Umbilical cord (tissue), 2 donors: ENCODE results near the gene UNC119B. TPM values are rescaled to one million over a fixed set of nuclear protein-coding genes. Genes with fewer than 3 reads are reported as not detected.
"Not testable (repeated sequence)": the region's sequence is repeated elsewhere in the genome, so short reads cannot be mapped to it uniquely, and the experiment has no call there.

ENCODE experiments used
- DNase-seq: peaks from one replicate; pipeline ENCODE4 v3.0.0-alpha.2; 2015; ENCODE audit warnings: low spot score
- total RNA-seq: library from RNA; depleted of rRNA; stranded (reverse); fragments of >200 nt; gene quantifications from one replicate; pipeline ENCODE4 v1.2.3, GENCODE V29; 2014; ENCODE audit warnings: low replicate concordance; ENCODE audit not compliant: insufficient read depth

The UNC119B gene
- total RNA-seq: 16.4 TPM

DNA sequence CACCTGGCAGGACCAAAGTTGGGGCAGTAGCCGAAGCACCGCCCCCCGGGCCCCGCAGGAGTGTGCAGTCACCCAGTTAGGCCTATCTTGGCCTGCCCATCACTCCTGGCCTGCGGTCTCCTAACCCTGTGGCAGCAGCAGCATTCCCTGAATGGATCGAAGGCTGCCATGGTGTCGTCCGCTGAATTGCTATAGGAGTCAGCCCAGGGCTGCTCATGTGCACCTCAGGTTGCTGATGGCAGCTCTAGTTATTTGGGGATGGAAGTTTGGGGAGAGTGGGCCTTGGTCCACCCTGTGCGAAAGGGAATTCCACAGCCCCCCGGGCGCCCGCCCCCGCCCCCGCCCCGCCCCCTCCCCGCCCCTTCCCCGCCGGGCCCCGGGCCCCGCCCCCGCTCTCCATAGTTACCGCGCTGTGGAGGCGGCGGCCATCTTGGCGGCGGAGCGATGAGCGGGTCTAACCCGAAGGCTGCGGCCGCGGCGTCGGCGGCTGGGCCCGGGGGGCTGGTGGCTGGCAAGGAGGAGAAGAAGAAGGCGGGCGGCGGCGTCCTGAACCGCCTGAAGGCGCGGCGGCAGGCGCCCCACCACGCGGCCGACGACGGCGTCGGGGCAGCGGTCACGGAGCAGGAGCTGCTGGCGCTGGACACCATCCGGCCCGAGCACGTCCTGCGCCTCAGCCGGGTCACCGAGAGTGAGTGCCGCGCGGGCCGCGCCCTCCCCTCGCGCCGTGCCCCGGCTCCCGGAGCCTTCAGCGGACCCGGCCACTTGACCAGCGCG lies at the start of gene UNC119B:
Gene UNC119B, plus strand, starts transcription at position 428 of the 774 bp plus-strand sequence. Its CDS starts 17 bp downstream, at position 445.
- peak; percentile 73 for DNase-seq

DNA sequence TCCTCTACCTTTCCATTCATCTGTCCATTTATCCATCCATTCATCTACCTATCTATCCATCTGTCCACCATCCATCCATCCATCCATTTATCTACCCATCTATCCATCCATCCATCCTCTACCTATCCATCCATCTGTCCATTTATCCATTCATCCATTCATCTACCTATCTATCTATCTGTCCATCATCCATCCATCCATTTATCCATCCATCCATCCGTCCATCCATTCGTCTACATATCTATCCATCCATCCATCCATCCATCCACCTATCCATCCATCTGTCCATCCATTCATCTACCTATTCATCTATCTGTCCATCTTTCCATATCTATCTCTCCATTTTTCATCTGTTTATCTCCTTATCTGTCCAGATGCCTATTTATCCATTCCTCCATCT lies 48.8 kb upstream of the UNC119B start:
- DNase-seq: no peak

- no peak for DNase-seq
These were observed 47.4 kb upstream of the UNC119B start for GRCh38 chr12:120662879-120663278.

GRCh38 chr12:120663741-120664140 lies 46.5 kb upstream of the UNC119B start:
- DNase-seq: no peak

DNA sequence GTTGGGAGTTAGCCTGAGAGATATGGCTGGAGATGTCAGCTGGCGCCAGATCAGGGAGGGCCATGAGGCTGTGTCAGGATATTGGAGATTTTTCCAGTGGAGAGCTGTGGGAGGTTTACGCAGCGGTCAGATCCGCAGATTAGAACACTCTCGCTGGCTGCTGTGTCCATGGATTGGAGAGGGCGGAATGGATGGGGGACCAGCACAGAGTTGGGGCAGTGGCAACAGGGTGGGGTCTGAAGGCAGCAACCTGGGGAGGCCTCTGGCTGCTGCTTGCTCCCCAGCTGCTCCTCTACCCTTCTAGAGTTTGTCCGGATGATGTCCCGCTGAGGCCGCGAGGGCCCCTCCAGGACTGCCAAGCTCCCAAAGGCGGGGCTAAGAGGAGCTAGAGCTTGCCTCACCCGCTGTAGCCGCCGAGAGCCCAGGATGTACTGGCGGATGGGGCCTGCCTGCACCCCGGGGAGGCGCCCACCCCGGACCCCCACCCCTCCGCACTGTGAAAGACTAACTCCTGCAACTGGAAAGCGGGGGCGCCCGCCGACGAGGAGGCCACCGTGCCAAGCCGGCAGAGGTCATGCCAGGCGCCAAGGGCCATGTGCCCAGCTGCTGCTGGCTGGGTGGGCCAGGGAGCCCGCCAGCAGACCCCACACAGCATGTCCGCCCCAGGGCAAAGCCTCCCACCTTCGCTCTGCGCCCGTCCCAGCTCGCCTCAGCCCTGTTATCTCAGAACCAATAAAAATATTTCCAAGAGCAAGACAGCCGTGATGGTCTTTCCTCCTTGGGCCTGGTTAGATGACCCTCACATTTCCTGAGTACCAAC lies 43.5 kb upstream of the UNC119B start:
- peak; percentile 32 for DNase-seq

DNA sequence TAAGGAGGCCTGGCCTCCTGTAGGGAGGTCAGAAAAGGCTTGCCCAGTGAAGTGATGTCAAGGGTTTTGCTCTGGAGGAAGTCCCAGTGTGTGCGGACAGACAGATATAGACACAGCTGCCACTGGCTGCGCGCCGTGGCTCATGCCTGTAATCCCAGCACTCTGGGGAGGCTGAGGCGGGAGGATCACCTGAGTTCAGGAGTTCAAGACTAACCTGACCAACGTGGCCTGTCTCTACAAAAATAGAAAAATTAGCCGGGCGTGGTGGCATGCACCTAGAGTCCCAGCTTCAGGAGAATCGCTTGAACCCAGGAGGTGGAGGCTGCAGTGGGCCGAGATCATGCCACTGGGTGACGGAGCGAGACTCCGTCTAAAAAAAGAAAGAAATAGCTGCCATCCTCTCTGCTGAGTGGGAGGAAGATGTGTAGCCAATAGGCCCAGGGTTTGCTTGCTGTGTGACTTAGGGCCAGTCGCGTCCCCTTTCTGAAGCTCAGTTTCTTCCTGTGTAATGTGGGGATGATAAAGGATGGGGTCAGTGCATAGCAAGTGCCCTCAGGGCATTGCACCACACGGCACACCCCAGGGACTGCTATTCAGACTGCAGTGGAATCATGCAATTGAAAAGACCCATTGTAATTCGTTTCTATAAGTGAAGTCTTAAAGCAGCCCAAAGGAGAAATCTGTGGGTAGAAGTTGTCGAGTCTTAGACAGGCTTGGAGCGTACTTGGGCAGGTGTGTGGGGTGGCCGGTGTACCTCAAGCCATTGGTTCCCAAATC lies 42.0 kb upstream of the UNC119B start:
- no peak for DNase-seq

DNA sequence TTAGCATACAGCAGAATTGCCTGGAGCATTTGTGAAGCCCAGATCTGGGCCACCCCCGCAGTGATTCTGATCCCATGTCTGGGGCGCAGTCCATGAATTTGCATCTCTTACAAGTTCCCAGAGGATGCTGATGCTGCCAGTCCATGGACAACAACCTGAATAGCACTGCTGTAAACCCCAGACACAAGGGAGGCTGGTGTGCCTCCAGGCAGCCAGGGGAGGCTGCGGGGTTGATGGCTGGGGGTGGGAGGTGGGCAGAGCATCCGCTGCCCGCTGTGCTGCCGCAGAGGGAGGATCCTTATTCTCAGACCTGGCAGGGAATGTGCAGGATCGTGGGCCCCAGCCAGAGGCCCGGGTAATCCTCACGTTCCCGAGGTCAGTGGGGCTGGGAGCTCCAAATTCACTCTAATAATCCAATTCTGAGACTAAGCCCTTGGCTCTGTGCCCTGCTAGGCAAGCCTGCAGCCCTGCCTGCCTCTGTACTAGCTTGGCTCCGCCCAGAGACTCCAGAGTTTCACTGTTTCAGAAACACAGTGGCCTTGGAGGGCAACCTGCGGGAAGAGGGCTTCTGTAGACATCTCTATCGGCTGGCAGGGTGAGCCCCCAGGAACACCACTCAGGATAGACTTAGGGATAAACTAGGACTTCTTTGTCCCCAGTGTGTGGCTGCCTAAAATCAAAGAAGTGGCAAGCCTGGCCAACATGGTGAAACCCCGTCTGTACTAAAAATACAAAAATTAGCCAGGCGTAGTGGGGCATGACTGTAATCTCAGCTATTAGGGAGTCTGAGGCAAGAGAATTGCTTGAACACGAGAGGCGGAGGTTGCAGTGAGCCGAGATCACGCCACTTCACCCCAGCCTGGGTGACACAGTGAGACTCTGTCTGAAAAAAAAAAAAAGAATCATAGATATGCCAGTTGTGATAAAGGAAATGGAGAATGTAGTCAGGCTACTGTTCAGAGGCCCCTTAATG lies 41.1 kb upstream of the UNC119B start:
- DNase-seq: peak; percentile 88

DNA sequence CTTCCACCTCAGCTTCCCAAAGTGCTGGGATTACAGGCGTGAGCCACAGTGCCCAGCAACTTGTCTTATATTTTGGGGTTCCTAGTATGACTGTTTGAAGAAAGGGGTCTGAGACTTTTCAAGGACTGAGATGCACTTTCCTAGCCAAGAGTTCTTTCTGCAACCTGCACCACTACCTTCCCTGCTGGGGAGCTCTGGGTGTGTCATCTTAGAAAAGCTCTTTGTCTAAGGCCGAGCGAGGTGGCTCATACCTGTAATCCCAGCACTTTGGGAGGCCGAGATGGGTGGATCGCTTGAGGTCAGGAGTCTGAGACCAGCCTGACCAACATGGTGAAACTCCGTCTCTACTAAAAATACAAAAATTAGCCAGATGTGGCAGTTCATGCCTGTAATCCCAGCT lies 40.0 kb upstream of the UNC119B start:
- DNase-seq: not testable (repeated sequence)

- no peak for DNase-seq
These were observed 39.6 kb upstream of the UNC119B start for GRCh38 chr12:120670667-120671066.

GRCh38 chr12:120674097-120674636 lies 36.1 kb upstream of the UNC119B start:
- DNase-seq: no peak

- no peak for DNase-seq
These were observed 32.3 kb upstream of the UNC119B start for GRCh38 chr12:120677765-120678473.

DNA sequence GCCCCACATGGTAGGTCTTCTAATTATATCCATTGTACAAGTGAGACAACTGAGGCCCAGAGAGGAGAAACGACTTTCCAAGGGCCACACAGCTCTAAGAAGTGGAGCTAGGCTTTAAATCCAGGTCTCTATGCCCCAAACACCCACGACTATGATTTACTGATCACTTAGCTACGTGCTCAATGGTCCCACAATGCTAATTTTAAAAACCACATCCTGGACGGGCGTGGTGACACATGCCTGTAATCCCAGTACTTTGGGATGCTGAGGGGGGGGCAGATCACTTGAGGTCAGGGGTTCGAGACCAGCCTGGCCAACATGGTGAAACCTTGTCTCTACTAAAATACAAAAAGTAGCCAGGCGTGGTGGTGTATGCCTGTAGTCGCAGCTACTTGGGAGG lies 31.7 kb upstream of the UNC119B start:
- no peak for DNase-seq

GRCh38 chr12:120680165-120680738 lies 30.0 kb upstream of the UNC119B start:
- DNase-seq: no peak

GRCh38 chr12:120684523-120684932 lies 25.7 kb upstream of the UNC119B start:
- DNase-seq: no peak

GRCh38 chr12:120685522-120685921 lies 24.7 kb upstream of the UNC119B start:
- no peak for DNase-seq

DNA sequence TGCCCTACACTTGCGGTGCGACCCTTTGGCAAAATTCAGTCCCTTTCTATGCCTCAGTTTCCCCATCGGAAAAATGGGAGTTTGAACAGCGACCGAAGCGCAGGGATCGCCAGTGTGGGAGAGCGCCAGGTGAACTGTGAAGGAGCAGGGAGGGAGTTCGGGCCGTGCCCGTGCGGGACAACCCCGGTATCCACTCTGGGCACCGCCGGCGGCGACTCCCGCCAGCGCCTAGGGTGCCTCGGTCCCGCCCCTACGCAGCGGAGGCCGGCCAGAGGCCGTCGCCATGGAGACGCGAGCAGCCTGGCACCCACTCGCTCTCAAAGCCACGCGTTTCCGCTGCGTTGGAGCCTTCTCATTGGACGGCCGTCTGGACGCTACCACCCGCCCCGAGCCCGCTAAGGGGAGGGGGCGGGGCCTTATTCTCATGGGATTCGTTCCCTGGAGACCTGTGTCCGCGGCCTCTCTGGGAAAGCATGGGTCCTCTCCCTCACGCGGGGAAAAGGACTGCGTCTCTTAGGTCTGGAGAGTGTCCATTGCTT lies 24.0 kb upstream of the UNC119B start:
- DNase-seq: peak; percentile 99

DNA sequence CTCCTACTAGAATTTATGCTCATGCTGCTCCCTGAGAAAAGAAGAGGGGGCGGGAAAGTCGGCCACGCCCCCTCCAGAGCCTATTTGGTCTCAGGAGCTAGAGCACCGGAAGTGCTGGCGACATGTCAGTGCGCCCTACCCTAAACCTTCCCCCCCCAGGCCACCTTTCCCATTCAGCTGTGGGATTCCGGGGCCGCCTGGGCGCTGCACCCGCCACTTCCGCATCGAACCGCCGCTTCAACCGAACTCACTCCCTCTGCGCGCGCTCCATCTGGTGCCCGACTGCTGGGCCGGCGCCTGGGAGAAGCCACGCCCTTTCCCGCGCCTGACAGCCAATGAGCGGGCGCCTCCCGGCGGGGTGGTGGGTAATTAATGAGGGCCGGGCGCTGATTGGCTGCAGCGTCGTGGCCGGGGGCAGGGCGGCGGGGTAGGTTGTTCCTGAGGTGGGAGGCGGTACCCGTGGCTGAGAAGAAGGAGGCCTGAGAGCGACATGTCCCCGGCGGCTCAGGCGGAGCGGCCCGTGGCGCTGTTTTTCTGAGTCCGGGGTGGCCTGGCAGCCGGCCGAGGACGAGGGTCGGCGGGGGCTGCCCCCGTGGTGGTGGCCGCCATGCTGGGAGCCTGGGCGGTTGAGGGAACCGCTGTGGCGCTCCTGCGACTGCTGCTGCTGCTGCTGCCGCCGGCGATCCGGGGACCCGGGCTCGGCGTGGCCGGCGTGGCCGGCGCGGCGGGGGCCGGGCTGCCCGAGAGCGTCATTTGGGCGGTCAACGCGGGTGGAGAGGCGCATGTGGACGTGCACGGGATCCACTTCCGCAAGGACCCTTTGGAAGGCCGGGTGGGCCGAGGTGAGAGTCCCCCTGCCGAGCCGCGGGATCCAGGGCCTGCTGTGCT lies 23.3 kb upstream of the UNC119B start, which contains the start of gene MLEC:
Gene MLEC, plus strand, starts transcription at position 460 of the 888 bp plus-strand sequence. Its CDS starts 148 bp downstream, at position 608.
- peak; percentile 99 for DNase-seq
